DOHH2 (cell line): ENCODE measurements around the gene LMCD1.
A peak's percentile ranks its signal among the peaks of the same experiment; 100 is the strongest.

Source experiments
- H3F3A ChIP-seq: fragments of 200-600 bp; sonication (generic), shearing (Covaris generic); 2 replicates; pipeline ENCODE4 v1.6.0; 2016; ENCODE audit warnings: antibody characterized with exemption, mild to moderate bottlenecking; ENCODE audit not compliant: control insufficient read depth, insufficient read depth
- H3K27ac ChIP-seq: fragments of 200-600 bp; sonication (generic); 2 replicates; pipeline ENCODE4 v1.5.1; 2014; ENCODE audit warnings: low read depth, mild to moderate bottlenecking, low read length, moderate library complexity
- H3K27me3 ChIP-seq: fragments of 200-600 bp; sonication (generic); 2 replicates; pipeline ENCODE4 v1.6.1; 2014; ENCODE audit warnings: mild to moderate bottlenecking, low read length, mixed read lengths; ENCODE audit not compliant: control insufficient read depth
- H3K36me3 ChIP-seq: fragments of 200-600 bp; sonication (generic); 2 replicates; pipeline ENCODE4 v1.6.1; 2014; ENCODE audit warnings: mild to moderate bottlenecking, low read length, moderate library complexity, mixed read lengths; ENCODE audit not compliant: control insufficient read depth
- H3K4me1 ChIP-seq: fragments of 200-600 bp; sonication (generic); 2 replicates; pipeline ENCODE4 v1.6.1; 2014; ENCODE audit warnings: mild to moderate bottlenecking, low read length, mixed read lengths; ENCODE audit not compliant: control insufficient read depth
- H3K4me2 ChIP-seq: fragments of 200-600 bp; sonication (generic); 2 replicates; pipeline ENCODE4 v1.6.0; 2014; ENCODE audit warnings: mild to moderate bottlenecking, low read length, moderate library complexity
- H3K4me3 ChIP-seq: fragments of 200-600 bp; sonication (generic); 2 replicates; pipeline ENCODE4 v1.5.1; 2014; ENCODE audit warnings: mild to moderate bottlenecking, low read length, mixed read lengths
- H3K79me2 ChIP-seq: fragments of 200-600 bp; sonication (generic); 2 replicates; pipeline ENCODE4 v1.6.1; 2014; ENCODE audit warnings: mild to moderate bottlenecking, low read length, mixed read lengths; ENCODE audit not compliant: control insufficient read depth
- H3K9me2 ChIP-seq: fragments of 200-600 bp; sonication (generic); replicated peaks from 2 replicates; pipeline ENCODE4 v1.6.1; 2014; ENCODE audit warnings: mild to moderate bottlenecking, low read length, mixed read lengths; ENCODE audit not compliant: control insufficient read depth
- H3K9me3 ChIP-seq: fragments of 200-600 bp; sonication (generic); 2 replicates; pipeline ENCODE4 v1.6.1; 2014; ENCODE audit warnings: antibody characterized with exemption, low read length, mixed read lengths; ENCODE audit not compliant: control insufficient read depth, insufficient read depth
- H4K20me1 ChIP-seq: fragments of 200-600 bp; sonication (generic); 2 replicates; pipeline ENCODE4 v1.6.0; 2014; ENCODE audit warnings: low read depth, mild to moderate bottlenecking, antibody characterized with exemption, low read length, moderate library complexity; ENCODE audit not compliant: control insufficient read depth, insufficient read depth
- EZH2phosphoT487 ChIP-seq: fragments of 200-600 bp; sonication (generic); IDR thresholded peaks from 2 replicates; pipeline ENCODE4 v1.6.1; 2017; ENCODE audit warnings: borderline replicate concordance, mild to moderate bottlenecking, antibody characterized with exemption, low read length, moderate library complexity, mixed read lengths
- TF ChIP-seq, protein P1 (sequence below): fragments of 200-600 bp; sonication (generic); IDR thresholded peaks from one replicate; pipeline ENCODE4 v1.5.1; 2014; ENCODE audit warnings: antibody characterized with exemption, mild to moderate bottlenecking, low read depth, low read length; ENCODE audit not compliant: poor library complexity, severe bottlenecking

The LMCD1 gene, protein sequence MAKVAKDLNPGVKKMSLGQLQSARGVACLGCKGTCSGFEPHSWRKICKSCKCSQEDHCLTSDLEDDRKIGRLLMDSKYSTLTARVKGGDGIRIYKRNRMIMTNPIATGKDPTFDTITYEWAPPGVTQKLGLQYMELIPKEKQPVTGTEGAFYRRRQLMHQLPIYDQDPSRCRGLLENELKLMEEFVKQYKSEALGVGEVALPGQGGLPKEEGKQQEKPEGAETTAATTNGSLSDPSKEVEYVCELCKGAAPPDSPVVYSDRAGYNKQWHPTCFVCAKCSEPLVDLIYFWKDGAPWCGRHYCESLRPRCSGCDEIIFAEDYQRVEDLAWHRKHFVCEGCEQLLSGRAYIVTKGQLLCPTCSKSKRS

GRCh38 chr3:8501371-8502131, at the start of gene LMCD1:
Gene LMCD1, plus strand, starts transcription at chr3:8501823. Its CDS starts 116 bp downstream, at chr3:8501939.
- TF ChIP-seq, protein P1, sequence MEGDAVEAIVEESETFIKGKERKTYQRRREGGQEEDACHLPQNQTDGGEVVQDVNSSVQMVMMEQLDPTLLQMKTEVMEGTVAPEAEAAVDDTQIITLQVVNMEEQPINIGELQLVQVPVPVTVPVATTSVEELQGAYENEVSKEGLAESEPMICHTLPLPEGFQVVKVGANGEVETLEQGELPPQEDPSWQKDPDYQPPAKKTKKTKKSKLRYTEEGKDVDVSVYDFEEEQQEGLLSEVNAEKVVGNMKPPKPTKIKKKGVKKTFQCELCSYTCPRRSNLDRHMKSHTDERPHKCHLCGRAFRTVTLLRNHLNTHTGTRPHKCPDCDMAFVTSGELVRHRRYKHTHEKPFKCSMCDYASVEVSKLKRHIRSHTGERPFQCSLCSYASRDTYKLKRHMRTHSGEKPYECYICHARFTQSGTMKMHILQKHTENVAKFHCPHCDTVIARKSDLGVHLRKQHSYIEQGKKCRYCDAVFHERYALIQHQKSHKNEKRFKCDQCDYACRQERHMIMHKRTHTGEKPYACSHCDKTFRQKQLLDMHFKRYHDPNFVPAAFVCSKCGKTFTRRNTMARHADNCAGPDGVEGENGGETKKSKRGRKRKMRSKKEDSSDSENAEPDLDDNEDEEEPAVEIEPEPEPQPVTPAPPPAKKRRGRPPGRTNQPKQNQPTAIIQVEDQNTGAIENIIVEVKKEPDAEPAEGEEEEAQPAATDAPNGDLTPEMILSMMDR: no peak
- no peak for TF ChIP-seq EZH2phosphoT487
- H3K27ac ChIP-seq: no peak within 1 kb of the TSS
- peak within 1 kb of the TSS; percentile 75 for H3K4me2 ChIP-seq
- peak within 1 kb of the TSS; percentile 71 for H3K4me3 ChIP-seq
- H4K20me1 ChIP-seq: no peaks in the 10 kb centered on the region
- no peaks in the 10 kb centered on the region for H3K9me2 ChIP-seq
- H3K27me3 ChIP-seq: peaks cover 12% of the 10 kb centered on the region
- H3K9me3 ChIP-seq: no peaks in the 10 kb centered on the region
- H3K79me2 ChIP-seq: no peaks in the 10 kb centered on the region
- no peaks in the 10 kb centered on the region for H3K36me3 ChIP-seq
- peaks cover 43% of the 10 kb centered on the region for H3K4me1 ChIP-seq
- no peaks in the 10 kb centered on the region for H3F3A ChIP-seq

- Histone ChIP-seq H3K27ac (no peak overlapping the region), H3K9me2 (no peaks in the 10 kb centered on the region), H3F3A (no peaks in the 10 kb centered on the region), H4K20me1 (no peaks in the 10 kb centered on the region), H3K36me3 (no peaks in the 10 kb centered on the region), H3K4me1 (no peaks in the 10 kb centered on the region), H3K9me3 (no peaks in the 10 kb centered on the region), H3K27me3 (no peaks in the 10 kb centered on the region), H3K79me2 (no peaks in the 10 kb centered on the region), H3K4me2 (no peak overlapping the region), H3K4me3 (no peak overlapping the region)
- no peak for TF ChIP-seq EZH2phosphoT487
- TF ChIP-seq, protein P1: no peak
Observed at GRCh38 chr3:8452112-8452511, 49.5 kb upstream of the LMCD1 start.

GRCh38 chr3:8453153-8453552, 48.5 kb upstream of the LMCD1 start:
- H3K4me3 ChIP-seq: no peak overlapping the region
- no peak overlapping the region for H3K4me2 ChIP-seq
- no peaks in the 10 kb centered on the region for H3K79me2 ChIP-seq
- no peaks in the 10 kb centered on the region for H3K4me1 ChIP-seq
- TF ChIP-seq, protein P1: no peak
- no peak for TF ChIP-seq EZH2phosphoT487
- H4K20me1 ChIP-seq: no peaks in the 10 kb centered on the region
- H3K36me3 ChIP-seq: no peaks in the 10 kb centered on the region
- H3K9me3 ChIP-seq: no peaks in the 10 kb centered on the region
- H3F3A ChIP-seq: no peaks in the 10 kb centered on the region
- H3K27me3 ChIP-seq: no peaks in the 10 kb centered on the region
- H3K9me2 ChIP-seq: no peaks in the 10 kb centered on the region
- no peak overlapping the region for H3K27ac ChIP-seq
